Measurements from ENCODE around the gene DNAJC1. TPM values are rescaled to one million over a fixed set of nuclear protein-coding genes. Genes with fewer than 3 reads are reported as not detected.

Gene DNAJC1
- total and polyA plus RNA-seq, 11 donors: 9.5 to 68.4 (median 14.1) TPM

DNA sequence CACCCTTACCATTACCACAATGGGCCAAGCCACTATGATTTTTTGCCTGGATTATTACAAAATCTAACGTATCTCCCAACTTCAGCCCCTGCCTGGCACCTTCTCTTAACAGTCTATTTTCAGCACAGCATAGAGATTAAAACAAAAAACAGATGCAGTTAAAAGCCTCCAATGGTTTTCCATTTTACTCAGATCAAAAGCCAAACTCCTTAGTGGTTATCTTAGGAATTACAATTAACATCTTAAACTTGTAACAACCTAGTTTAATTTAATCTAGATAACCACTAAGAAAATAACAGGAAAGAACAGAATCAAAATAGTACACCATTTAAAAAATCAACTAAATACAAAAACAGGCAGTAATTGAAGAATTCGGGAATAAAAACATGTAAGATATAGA is 43.5 kb downstream of the DNAJC1 start:
- DNase-seq (no peak), ATAC-seq (no peak)
- Histone ChIP-seq H3K27me3 (no peaks in the 10 kb centered on the region), H3K4me1 (peaks cover 0 to 8% (median under 1%) of the 10 kb centered on the region in 12 donors), H3K36me3 (no peaks in the 10 kb centered on the region), H3K27ac (no peak overlapping the region), H3K4me3 (no peak overlapping the region), H3K9me3 (peaks cover 0 to 5% (median 0%) of the 10 kb centered on the region in 12 donors)
- intact Hi-C loops (cut with DNase I): loop anchor here (5.0 to 10.0 kb wide), 6 partner anchors 205 to 685 kb away; no protein-coding TSS in a partner anchor
- TF ChIP-seq POLR2A (IDR thresholded peaks at IDR 0.05): no peak
- TF ChIP-seq, protein P1, sequence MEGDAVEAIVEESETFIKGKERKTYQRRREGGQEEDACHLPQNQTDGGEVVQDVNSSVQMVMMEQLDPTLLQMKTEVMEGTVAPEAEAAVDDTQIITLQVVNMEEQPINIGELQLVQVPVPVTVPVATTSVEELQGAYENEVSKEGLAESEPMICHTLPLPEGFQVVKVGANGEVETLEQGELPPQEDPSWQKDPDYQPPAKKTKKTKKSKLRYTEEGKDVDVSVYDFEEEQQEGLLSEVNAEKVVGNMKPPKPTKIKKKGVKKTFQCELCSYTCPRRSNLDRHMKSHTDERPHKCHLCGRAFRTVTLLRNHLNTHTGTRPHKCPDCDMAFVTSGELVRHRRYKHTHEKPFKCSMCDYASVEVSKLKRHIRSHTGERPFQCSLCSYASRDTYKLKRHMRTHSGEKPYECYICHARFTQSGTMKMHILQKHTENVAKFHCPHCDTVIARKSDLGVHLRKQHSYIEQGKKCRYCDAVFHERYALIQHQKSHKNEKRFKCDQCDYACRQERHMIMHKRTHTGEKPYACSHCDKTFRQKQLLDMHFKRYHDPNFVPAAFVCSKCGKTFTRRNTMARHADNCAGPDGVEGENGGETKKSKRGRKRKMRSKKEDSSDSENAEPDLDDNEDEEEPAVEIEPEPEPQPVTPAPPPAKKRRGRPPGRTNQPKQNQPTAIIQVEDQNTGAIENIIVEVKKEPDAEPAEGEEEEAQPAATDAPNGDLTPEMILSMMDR (IDR thresholded peaks at IDR 0.05): peak in 2 of 12 donors; percentile 39 to 43
- WGBS, 4 donors: 52 to 68% (median 58%) methylated on average over 2 of the region's 2 CpGs

DNA sequence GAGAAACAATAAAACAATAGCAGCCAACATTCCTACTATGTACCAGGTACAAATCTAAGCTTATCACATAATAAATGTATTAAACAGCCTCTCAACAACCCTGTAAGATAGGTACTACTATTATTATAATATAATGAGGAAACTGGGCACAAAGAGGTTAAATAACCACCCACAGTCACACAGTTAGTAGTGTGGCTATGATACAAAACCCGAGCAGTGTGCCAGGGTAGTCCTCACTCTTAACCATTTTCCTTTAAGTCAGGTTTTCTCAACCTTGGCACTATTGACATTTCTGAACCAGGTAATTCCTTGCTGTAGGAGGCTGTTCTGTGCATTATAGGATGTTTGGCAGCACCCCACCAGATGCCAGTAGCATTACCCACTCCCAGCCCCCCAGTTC is 48.8 kb downstream of the DNAJC1 start:
- Histone ChIP-seq H3K9me3 (no peaks in the 10 kb centered on the region), H3K27me3 (no peaks in the 10 kb centered on the region), H3K4me3 (no peak overlapping the region), H3K36me3 (no peaks in the 10 kb centered on the region), H3K4me1 (peaks cover 0 to 18% (median 2%) of the 10 kb centered on the region in 12 donors), H3K27ac (no peak overlapping the region)
- TF ChIP-seq POLR2A (IDR thresholded peaks at IDR 0.05): no peak
- TF ChIP-seq, protein P1 (IDR thresholded peaks at IDR 0.05): no peak
- 25 to 49% (median 41%) methylated on average over 1 of the region's 1 CpG for WGBS, 4 donors
- ATAC-seq (peak in 1 of 4 donors; percentile 20), DNase-seq (no peak)
- intact Hi-C loops (cut with DNase I): loop anchor here (2.0 to 10.0 kb wide), 8 partner anchors 200 to 680 kb away; no protein-coding TSS in a partner anchor

DNA sequence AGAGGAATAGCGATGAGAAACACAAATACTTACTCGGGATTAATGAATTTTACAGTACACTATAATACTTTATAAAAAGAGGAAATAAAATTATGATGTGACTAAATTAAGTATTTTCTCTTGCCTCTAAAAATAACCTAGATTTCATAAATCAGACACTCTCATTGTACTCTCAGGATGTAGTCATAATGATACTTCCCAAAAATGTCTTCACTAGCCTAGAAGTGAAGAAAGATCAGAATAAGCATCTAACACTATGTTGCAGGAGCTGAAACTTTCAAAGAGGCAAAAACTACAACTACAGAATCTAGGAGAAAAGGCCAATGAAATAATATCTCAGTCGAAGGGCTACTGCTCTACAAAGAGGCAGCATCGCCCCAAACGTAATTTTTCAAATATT is 49.4 kb downstream of the DNAJC1 start:
- peak in 2 of 4 donors; percentile 16 to 32 for ATAC-seq
- H3K4me1 ChIP-seq: peaks cover 0 to 18% (median 2%) of the 10 kb centered on the region in 12 donors
- no peak overlapping the region for H3K4me3 ChIP-seq
- no peaks in the 10 kb centered on the region for H3K9me3 ChIP-seq
- DNase-seq: no peak
- no peak overlapping the region for H3K27ac ChIP-seq
- H3K27me3 ChIP-seq: no peaks in the 10 kb centered on the region
- intact Hi-C loops (cut with DNase I): loop anchor here (2.0 to 10.0 kb wide), 8 partner anchors 199 to 679 kb away; no protein-coding TSS in a partner anchor
- 53 to 61% (median 57%) methylated on average over 5 of the region's 5 CpGs for WGBS, 4 donors
- no peaks in the 10 kb centered on the region for H3K36me3 ChIP-seq
- TF ChIP-seq, protein P1 (IDR thresholded peaks at IDR 0.05): no peak
- TF ChIP-seq POLR2A (IDR thresholded peaks at IDR 0.05): no peak

DNA sequence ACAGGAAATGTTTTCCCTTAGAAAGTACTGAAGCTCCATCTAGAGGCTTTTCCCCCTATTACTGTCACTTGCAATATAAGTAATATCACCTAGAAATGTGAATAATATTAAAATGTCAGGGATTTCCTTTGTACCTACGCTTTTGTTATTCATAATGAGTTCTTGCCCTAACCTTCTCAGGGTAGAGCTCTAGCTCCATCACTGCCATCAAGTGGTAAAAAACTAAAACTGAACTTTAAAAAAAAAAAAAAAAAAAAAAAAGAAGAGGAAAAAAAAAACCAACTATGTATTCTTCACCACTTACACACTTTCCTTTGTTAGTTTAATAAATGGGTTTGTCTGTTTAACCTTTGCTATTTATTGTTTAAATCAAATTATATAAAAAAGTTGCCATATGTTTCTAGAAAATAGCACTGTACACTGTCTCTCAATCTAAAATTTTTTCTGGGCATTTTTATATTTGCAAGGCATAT is 49.9 kb downstream of the DNAJC1 start:
- TF ChIP-seq POLR2A (IDR thresholded peaks at IDR 0.05): no peak
- TF ChIP-seq, protein P1 (IDR thresholded peaks at IDR 0.05): peak; percentile 32 to 60 (median 40)
- DNase-seq: no peak
- H3K4me3 ChIP-seq: no peak overlapping the region
- H3K27me3 ChIP-seq: no peaks in the 10 kb centered on the region
- peaks cover 0 to 18% (median 3%) of the 10 kb centered on the region in 12 donors for H3K4me1 ChIP-seq
- peak in 3 of 4 donors; percentile 42 to 69 (median 58) for ATAC-seq
- intact Hi-C loops (cut with DNase I): loop anchor here (2.0 to 10.0 kb wide), 8 partner anchors 199 to 679 kb away; no protein-coding TSS in a partner anchor
- whole genome bisulfite sequencing, 4 donors: 2 to 4% (median 3%) methylated on average over 1 of the region's 1 CpG
- no peaks in the 10 kb centered on the region for H3K9me3 ChIP-seq
- no peaks in the 10 kb centered on the region for H3K36me3 ChIP-seq
- no peak overlapping the region for H3K27ac ChIP-seq
